ENCODE measurements around the gene HYAL4.
"Not testable (repeated sequence)": the region's sequence is repeated elsewhere in the genome, so short reads cannot be mapped to it uniquely, and the experiment has no call there.

GRCh38 chr7:123839106-123839505 lies 5.9 kb upstream of the HYAL4 start:
- TF ChIP-seq CTCF, EP300 (IDR thresholded peaks at IDR 0.05): not testable (repeated sequence)

All from suprapubic skin (tissue), 3 donors.